ENCODE data around the gene TRIM43B.
"Not testable (repeated sequence)": the region's sequence is repeated elsewhere in the genome, so short reads cannot be mapped to it uniquely, and the experiment has no call there.

Gene TRIM43B

GRCh38 chr2:95429748-95430467, 54.6 kb downstream of the TRIM43B start:
- not testable (repeated sequence) for H3K4me3 ChIP-seq (ENCODE audit: low read depth in 1 of 2, low read length in 2 of 2); H3K27me3 ChIP-seq (ENCODE audit: control insufficient read depth in 1 of 2, insufficient read depth in 2 of 2, low read length in 2 of 2); H3K9ac ChIP-seq (ENCODE audit: low read length); H3K27ac ChIP-seq (ENCODE audit: low read depth, low read length); H3K9me3 ChIP-seq (ENCODE audit: low read length); H3K4me1 ChIP-seq (ENCODE audit: insufficient read depth, low read length); H3K36me3 ChIP-seq (ENCODE audit: insufficient read depth, low read length)

DNA sequence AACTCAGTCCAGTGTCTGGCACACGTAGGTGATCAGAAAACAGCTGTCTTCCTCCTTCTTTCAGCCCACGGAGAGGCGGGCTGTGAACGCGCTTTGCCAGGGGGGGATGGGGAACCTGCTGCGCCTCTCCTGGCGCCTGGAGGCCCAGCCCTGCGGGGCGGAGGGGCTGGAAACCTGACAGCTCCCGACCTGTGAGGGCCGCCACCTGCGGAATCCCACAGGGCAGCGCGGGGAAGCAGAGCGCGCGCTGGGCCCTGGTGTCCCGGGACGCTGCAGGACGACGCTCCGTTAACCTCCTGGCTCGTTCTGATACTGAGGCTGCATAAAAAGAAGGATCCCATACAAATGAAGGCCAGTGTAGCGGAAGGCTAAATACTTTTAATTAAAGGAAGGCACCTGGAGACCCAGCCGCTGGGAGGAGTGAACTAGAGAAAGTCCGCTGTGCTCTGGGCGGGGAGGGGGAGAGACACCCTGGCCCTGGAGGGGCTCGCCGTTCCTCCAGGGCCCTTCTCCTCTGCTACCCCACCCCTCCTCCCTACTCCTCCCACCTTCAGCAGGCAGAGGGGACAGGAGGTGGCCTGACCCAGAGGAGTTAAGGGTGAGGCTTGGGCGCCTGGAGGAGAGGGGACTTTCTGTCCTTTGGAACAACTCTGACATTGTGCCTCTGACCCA, 57.2 kb downstream of the TRIM43B start:
- H3K9me3 ChIP-seq (ENCODE audit: low read length); H3K4me1 ChIP-seq (ENCODE audit: insufficient read depth, low read length); H3K9ac ChIP-seq (ENCODE audit: low read length); H3K36me3 ChIP-seq (ENCODE audit: insufficient read depth, low read length); H3K27ac ChIP-seq (ENCODE audit: low read depth, low read length); H3K4me3 ChIP-seq (ENCODE audit: low read depth in 1 of 2, low read length in 2 of 2); H3K27me3 ChIP-seq (ENCODE audit: control insufficient read depth in 1 of 2, insufficient read depth in 2 of 2, low read length in 2 of 2): not testable (repeated sequence)

Data from muscle layer of colon (tissue), 2 donors.